Measurements from ENCODE around the gene SAMD3. TPM values are rescaled to one million over a fixed set of nuclear protein-coding genes. Genes with fewer than 3 reads are reported as not detected.

The SAMD3 gene
- total and polyA plus RNA-seq, 2 donors (not counting 3 experiments of a cell fraction or from before 2014, with no cell fraction given): not detected

DNA sequence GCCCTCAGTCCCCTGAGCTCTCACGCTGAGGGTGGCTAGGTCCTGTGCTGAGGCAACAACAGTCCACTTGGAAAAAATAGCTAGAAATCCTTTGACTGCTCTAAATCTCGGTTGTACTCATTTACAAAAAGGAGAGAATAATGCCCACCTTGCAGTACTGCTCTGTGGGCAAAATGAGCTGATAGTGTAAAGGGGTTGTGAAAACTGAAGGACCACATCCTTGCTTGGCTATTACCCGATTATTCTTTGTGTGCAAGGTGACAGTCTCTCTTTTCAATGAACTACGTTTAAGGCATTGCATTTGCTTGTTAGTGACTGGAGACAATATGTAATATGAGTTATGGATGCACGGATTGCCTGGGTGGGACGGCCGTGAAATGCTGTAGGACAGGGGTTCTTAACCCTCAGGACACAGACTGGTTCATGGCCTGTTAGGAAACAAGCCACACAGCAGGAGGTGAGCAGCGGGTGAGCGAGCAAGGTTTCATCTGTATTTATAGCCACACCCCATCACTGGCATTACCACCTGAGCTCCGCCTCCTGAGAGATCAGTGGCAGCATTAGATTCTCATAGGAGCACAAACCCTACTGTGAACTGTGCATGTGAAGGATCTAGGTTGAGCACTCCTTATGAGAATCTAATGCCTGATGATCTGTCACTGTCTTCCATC, 14.6 kb downstream of the SAMD3 start:
- Histone ChIP-seq H3K27me3 (ENCODE audit: control insufficient read depth in 2 of 2, insufficient read depth in 2 of 2, low read length in 2 of 2) (peaks cover 3 to 6% of the 10 kb centered on the region in 2 experiments), H3K36me3 (ENCODE audit: control insufficient read depth in 2 of 2, extremely low read depth in 1 of 2, insufficient read depth in 2 of 2, low read length in 2 of 2) (no peaks in the 10 kb centered on the region), H4K20me1 (replicated peaks; ENCODE audit: control insufficient read depth, extremely low read depth, insufficient read depth, low read length) (no peaks in the 10 kb centered on the region), H3K27ac (ENCODE audit: insufficient read depth, low read depth, low read length) (no peak overlapping the region), H3K9me3 (replicated peaks; ENCODE audit: control insufficient read depth, insufficient read depth, low read length) (no peaks in the 10 kb centered on the region), H3K4me1 (ENCODE audit: control insufficient read depth, extremely low read depth, insufficient read depth, low read length) (no peaks in the 10 kb centered on the region), H2AFZ (ENCODE audit: low read depth, low read length) (no peak overlapping the region), H3K4me3 (replicated peaks in 1 of 3; ENCODE audit: insufficient read depth in 1 of 3, low read depth in 1 of 3, low read length in 3 of 3) (no peak overlapping the region), H3K79me2 (ENCODE audit: control insufficient read depth, insufficient read depth, low read length) (no peaks in the 10 kb centered on the region), H3K9me1 (replicated peaks; ENCODE audit: control insufficient read depth, extremely low read depth, insufficient read depth, low read length) (no peaks in the 10 kb centered on the region), H3K4me2 (ENCODE audit: insufficient read depth, low read length) (no peak overlapping the region), H3K9ac (replicated peaks; ENCODE audit: extremely low read depth, insufficient read depth, low read length) (no peak overlapping the region)
- TF ChIP-seq POLR2AphosphoS5 (IDR thresholded peaks at IDR 0.05; ENCODE audit: insufficient read depth, low read depth, low read length) (no peak), FOS (IDR thresholded peaks at IDR 0.05; ENCODE audit: borderline replicate concordance, insufficient read depth, low read length) (no peak), MYC (IDR thresholded peaks at IDR 0.05; ENCODE audit: low read depth, low read length) (no peak), GATA2 (IDR thresholded peaks at IDR 0.05; ENCODE audit: insufficient read depth, insufficient read length, low read depth, low read length) (no peak), CTCF (IDR thresholded peaks at IDR 0.05; ENCODE audit: extremely low read depth in 1 of 2, insufficient read depth in 1 of 2, low read depth in 1 of 2, low read length in 2 of 2) (no peak), JUN (IDR thresholded peaks at IDR 0.05; ENCODE audit: borderline replicate concordance, insufficient read depth, insufficient read length, low read depth) (no peak), MAX (IDR thresholded peaks at IDR 0.05; ENCODE audit: insufficient read depth, insufficient read length) (no peak), POLR2A (IDR thresholded peaks at IDR 0.05; ENCODE audit: low read depth, low read length) (no peak)
- DNase-seq (ENCODE audit: low read depth, low spot score) (no peak), FAIRE-seq (no peak)
- intact Hi-C loops (cut with micrococcal nuclease): no loop called here
- POLR2A ChIA-PET: no interaction called here
- no TSS peak for BruUV-seq (replicated peaks)
- dilution Hi-C loops (cut with MboI; ENCODE audit: extremely low pct_ligation_motif_present, low sequenced_read_pairs): no loop called here
- CTCF ChIA-PET: no interaction called here

Data from endothelial cell of umbilical vein (primary cell).